Neutrophil (primary cell): ENCODE measurements around the gene MCM6.

Experiments used
- H3K27ac ChIP-seq: fragments of 200-600 bp; sonication (generic); 2 replicates; pipeline ENCODE4 v1.5.1; 2016; ENCODE audit warnings: mild to moderate bottlenecking, moderate library complexity
- H3K27me3 ChIP-seq: fragments of 200-600 bp; sonication (generic); 2 replicates; pipeline ENCODE4 v1.6.0; 2016; ENCODE audit warnings: mild to moderate bottlenecking
- H3K36me3 ChIP-seq: fragments of 200-600 bp; sonication (generic); 2 replicates; pipeline ENCODE4 v1.5.1; 2017
- H3K4me1 ChIP-seq, 2 experiments: fragments of 200-600 bp in 1 of 2; sonication (generic) in 1 of 2; 1 replicate in 1 of 2; 2 replicates in 1 of 2; pipeline versions ENCODE4 v1.5.1 to v1.6.1; 2013 to 2016; ENCODE audit warnings: low read depth in 1 of 2, low read length in 1 of 2, mild to moderate bottlenecking in 1 of 2, moderate library complexity in 1 of 2; ENCODE audit not compliant: control insufficient read depth in 1 of 2, insufficient read depth in 1 of 2
- H3K4me3 ChIP-seq, 2 experiments: fragments of 200-600 bp in 1 of 2; sonication (generic) in 1 of 2; 1 replicate in 1 of 2; 2 replicates in 1 of 2; pipeline ENCODE4 v1.5.1; 2013 to 2016; ENCODE audit warnings: low read depth in 1 of 2, low read length in 1 of 2, mild to moderate bottlenecking in 1 of 2, moderate library complexity in 1 of 2
- H3K9me3 ChIP-seq: fragments of 200-600 bp; sonication (generic); 2 replicates; pipeline ENCODE4 v1.5.1; 2016
- CTCF ChIP-seq: fragments of 200-600 bp; sonication (generic); IDR thresholded peaks from 2 replicates; pipeline ENCODE4 v1.5.1; 2016; ENCODE audit warnings: antibody characterized with exemption

MCM6 gene

GRCh38 chr2:135876066-135876711, at the start of gene MCM6:
TSS of gene MCM6 (minus strand) at chr2:135876443. CDS start at chr2:135876365, 78 bp downstream.
- Histone ChIP-seq H3K4me3 (peak within 1 kb of the TSS; percentile 69 to 75), H3K4me1 (peaks cover 20 to 21% of the 10 kb centered on the region in 2 experiments)
- peak; percentile 54 for TF ChIP-seq CTCF

GRCh38 chr2:135925571-135925970, 49.3 kb upstream of the MCM6 start:
- H3K4me1 ChIP-seq, result peaks cover 10 to 27% of the 10 kb centered on the region in 2 experiments
- H3K27me3 ChIP-seq, result no peaks in the 10 kb centered on the region
- H3K4me3 ChIP-seq, result no peak overlapping the region
- TF ChIP-seq CTCF, result no peak
- no peaks in the 10 kb centered on the region for H3K9me3 ChIP-seq
- H3K27ac ChIP-seq, result peak overlapping the region; percentile 3
- H3K36me3 ChIP-seq, result no peaks in the 10 kb centered on the region

More at GRCh38 chr2:135876066-135876711, at the start of gene MCM6:
- H3K27ac ChIP-seq, result peak within 1 kb of the TSS; percentile 71
- H3K27me3 ChIP-seq, result no peaks in the 10 kb centered on the region
- H3K36me3 ChIP-seq, result no peaks in the 10 kb centered on the region
- no peaks in the 10 kb centered on the region for H3K9me3 ChIP-seq

- peak; percentile 59 for TF ChIP-seq CTCF
- no peak overlapping the region for H3K4me3 ChIP-seq
- H3K4me1 ChIP-seq, result peaks cover 13 to 29% of the 10 kb centered on the region in 2 experiments
- no peaks in the 10 kb centered on the region for H3K27me3 ChIP-seq
- H3K9me3 ChIP-seq, result no peaks in the 10 kb centered on the region
- no peaks in the 10 kb centered on the region for H3K36me3 ChIP-seq
- peak overlapping the region; percentile 79 for H3K27ac ChIP-seq
These were observed 40.0 kb upstream of the MCM6 start for GRCh38 chr2:135916207-135916606.

GRCh38 chr2:135914485-135914884, 38.2 kb upstream of the MCM6 start:
- H3K9me3 ChIP-seq, result no peaks in the 10 kb centered on the region
- TF ChIP-seq CTCF, result no peak
- no peaks in the 10 kb centered on the region for H3K27me3 ChIP-seq
- no peak overlapping the region for H3K4me3 ChIP-seq
- H3K4me1 ChIP-seq, result peaks cover 13 to 29% of the 10 kb centered on the region in 2 experiments
- H3K36me3 ChIP-seq, result no peaks in the 10 kb centered on the region
- H3K27ac ChIP-seq, result peak overlapping the region; percentile 79

GRCh38 chr2:135913727-135914365, 37.6 kb upstream of the MCM6 start:
- peak; percentile 82 for TF ChIP-seq CTCF
- no peak overlapping the region for H3K4me3 ChIP-seq
- no peaks in the 10 kb centered on the region for H3K27me3 ChIP-seq
- peak overlapping the region; percentile 79 for H3K27ac ChIP-seq
- H3K36me3 ChIP-seq, result peaks cover 2% of the 10 kb centered on the region
- H3K4me1 ChIP-seq, result peaks cover 13 to 29% of the 10 kb centered on the region in 2 experiments
- H3K9me3 ChIP-seq, result no peaks in the 10 kb centered on the region
